Psoas muscle (tissue), 8 donors: ENCODE measurements around the gene KCNB1. TPM values are rescaled to one million over a fixed set of nuclear protein-coding genes. Genes with fewer than 3 reads are reported as not detected.

Source experiments
- ATAC-seq, 4 donors: fragments of 200-7000 bp; cut with Tn5 transposase; one replicate each; pipeline ENCODE4 v1.9.1; 2020; ENCODE audit warnings: moderate library complexity in 3 of 4, mild to moderate bottlenecking in 2 of 4
- DNase-seq, 2 donors: peaks; one replicate each; pipeline ENCODE4 v3.0.0-alpha.2; 2020
- H3K27ac ChIP-seq: fragments of 200-600 bp; one replicate; pipeline ENCODE4 v1.8.0; 2022
- H3K27me3 ChIP-seq, 3 donors: fragments of 200-600 bp in 1 of 3; one replicate each; pipeline versions ENCODE4 v1.6.1 to v1.8.0; 2013 to 2022; ENCODE audit warnings: low read length in 2 of 3, mild to moderate bottlenecking in 2 of 3, moderate library complexity in 1 of 3; ENCODE audit not compliant: insufficient read depth in 3 of 3
- H3K36me3 ChIP-seq, 2 donors: fragments of 200-600 bp in 1 of 2; one replicate each; pipeline versions ENCODE4 v1.6.1 to v1.8.0; 2013 to 2022; ENCODE audit warnings: low read depth in 1 of 2, mild to moderate bottlenecking in 1 of 2, moderate library complexity in 1 of 2; ENCODE audit not compliant: insufficient read depth in 1 of 2
- H3K4me1 ChIP-seq: fragments of 200-600 bp; one replicate; pipeline ENCODE4 v1.8.0; 2022
- H3K4me3 ChIP-seq: fragments of 200-600 bp; one replicate; pipeline ENCODE4 v1.8.0; 2022; ENCODE audit warnings: mild to moderate bottlenecking
- H3K9me3 ChIP-seq: fragments of 200-600 bp; one replicate; pipeline ENCODE4 v1.8.0; 2022
- WGBS, 3 donors: extraction: QIAGEN DNeasy Blood & Tissue Kit; methylation state at CpG; one replicate each; pipeline versions ENCODE4 v1.1.6 to v1.1.7; 2013; 5-methylcytosine and 5-hydroxymethylcytosine counted together
- intact Hi-C, 2 donors: fragments of 100-400 bp; cut with DNase I; formaldehyde crosslinking; loops; one replicate each; pipeline versions ENCODE4 v1.11.0 to v1.14.2; 2022
- polyA plus RNA-seq, 3 donors: library from polyadenylated mRNA; stranded (reverse); fragments of 200-250 nt; gene quantifications; one replicate each; pipeline ENCODE4 v1.2.3, GENCODE V29; 2013
- total RNA-seq, 4 donors: library from RNA; stranded (reverse); fragmentation: NEBNext Ultra II Directional in 2 of 4; extraction: Animal tissue kit (Norgen Biotek cat#: 25700) in 2 of 4; gene quantifications; one replicate each; pipeline versions ENCODE4 v1.2.1 to v1.2.4, GENCODE V29; 2021 to 2023
- TF ChIP-seq, protein P1 (sequence below): fragments of 200-600 bp; IDR thresholded peaks from one replicate; pipeline ENCODE4 v1.8.0; 2022; ENCODE audit warnings: antibody characterized with exemption
- donor health status: healthy with polysubstance abuse.
- donor health status: DM: no; HTN: no; CAD: no; lungs with moderate emphysema.
- donor health status: Bipolar disorder and iron deficiency.
- donor health status: healthy.
- donor health status: DM: yes; HTN: yes; CAD: no.
- donor health status: DM: no; HTN: no; CAD: no.
- donor health status: DM: no; HTN: no; CAD: no.
- donor health status: DM: yes; HTN: yes; CAD: no.

KCNB1 gene
- total and polyA plus RNA-seq, 7 donors, result 1.8 to 44.0 (median 5.3) TPM

DNA sequence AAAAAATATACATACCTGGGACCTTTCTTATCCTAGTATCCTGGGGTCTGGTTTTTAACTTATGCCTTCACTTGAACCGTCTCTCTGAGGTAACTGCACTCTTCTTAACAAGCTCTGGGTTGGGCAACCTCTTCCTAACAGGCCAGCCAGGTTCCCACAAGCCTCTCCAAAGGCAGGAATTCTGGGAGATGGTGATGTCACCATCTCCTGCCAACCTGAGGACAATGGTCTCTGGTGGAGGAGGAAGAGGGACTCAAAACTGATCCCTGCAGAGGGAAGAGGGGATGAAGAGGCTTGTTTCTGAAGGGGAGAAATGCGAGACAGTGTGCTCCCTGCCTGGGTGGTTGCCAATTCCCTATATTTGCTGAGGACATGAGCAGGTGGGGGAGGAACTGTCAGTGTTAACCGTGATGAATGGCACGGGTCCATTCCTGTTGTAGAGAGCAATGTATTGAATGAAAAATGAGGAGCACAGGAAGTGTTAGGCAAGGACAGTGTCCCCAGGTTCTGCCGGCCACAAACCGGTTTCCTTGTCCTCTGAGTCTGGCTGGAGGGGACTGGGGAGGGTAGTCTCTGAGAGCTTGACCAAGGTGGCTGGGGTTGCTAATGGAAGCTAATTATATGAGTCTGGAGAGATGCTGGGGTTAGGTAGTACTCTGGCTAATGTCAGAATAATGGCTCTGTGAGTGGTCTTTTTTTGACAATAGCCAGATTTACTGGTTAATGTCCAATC is 95.5 kb downstream of the KCNB1 start:
- H3K9me3 ChIP-seq, result no peaks in the 10 kb centered on the region
- H3K4me3 ChIP-seq, result no peak overlapping the region
- no peaks in the 10 kb centered on the region for H3K36me3 ChIP-seq
- TF ChIP-seq, protein P1, sequence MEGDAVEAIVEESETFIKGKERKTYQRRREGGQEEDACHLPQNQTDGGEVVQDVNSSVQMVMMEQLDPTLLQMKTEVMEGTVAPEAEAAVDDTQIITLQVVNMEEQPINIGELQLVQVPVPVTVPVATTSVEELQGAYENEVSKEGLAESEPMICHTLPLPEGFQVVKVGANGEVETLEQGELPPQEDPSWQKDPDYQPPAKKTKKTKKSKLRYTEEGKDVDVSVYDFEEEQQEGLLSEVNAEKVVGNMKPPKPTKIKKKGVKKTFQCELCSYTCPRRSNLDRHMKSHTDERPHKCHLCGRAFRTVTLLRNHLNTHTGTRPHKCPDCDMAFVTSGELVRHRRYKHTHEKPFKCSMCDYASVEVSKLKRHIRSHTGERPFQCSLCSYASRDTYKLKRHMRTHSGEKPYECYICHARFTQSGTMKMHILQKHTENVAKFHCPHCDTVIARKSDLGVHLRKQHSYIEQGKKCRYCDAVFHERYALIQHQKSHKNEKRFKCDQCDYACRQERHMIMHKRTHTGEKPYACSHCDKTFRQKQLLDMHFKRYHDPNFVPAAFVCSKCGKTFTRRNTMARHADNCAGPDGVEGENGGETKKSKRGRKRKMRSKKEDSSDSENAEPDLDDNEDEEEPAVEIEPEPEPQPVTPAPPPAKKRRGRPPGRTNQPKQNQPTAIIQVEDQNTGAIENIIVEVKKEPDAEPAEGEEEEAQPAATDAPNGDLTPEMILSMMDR, result no peak
- H3K27me3 ChIP-seq, result peaks cover 0 to 2% (median 0%) of the 10 kb centered on the region in 3 donors
- H3K4me1 ChIP-seq, result peaks cover 11% of the 10 kb centered on the region
- H3K27ac ChIP-seq, result peak overlapping the region; percentile 37
- intact Hi-C loops, result loop anchor here (5.0 to 10.0 kb wide), 2 partner anchors 40 to 98 kb away; partner anchors contain the start of gene KCNB1 (in 1 of the 2)
- DNase-seq (no peak), ATAC-seq (peak in 2 of 4 donors; percentile 30 to 51)
- 33 to 54% (median 45%) methylated on average over 6 of the region's 6 CpGs for WGBS, 3 donors

DNA sequence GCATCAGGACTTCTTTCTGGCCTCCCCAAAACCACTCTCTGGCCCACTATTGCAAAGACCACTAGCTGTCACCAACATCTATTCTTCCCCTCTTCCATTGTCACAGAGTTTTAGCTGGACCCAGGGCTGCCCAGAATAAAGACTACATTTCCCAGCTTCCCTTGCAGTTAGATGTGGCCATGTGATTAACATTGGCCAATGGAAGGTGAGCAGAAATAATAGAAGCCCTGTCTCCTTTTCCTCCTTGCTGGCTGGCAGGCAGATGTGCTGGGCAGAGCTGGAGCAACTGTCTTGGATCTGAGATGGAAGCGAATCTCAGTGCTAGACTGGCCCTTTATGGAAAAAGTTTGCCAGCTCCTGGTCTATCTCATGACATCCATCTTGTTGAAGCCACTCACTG is 97.0 kb downstream of the KCNB1 start:
- H3K9me3 ChIP-seq, result no peaks in the 10 kb centered on the region
- DNase-seq, result no peak
- no peaks in the 10 kb centered on the region for H3K36me3 ChIP-seq
- 11 to 69% (median 47%) methylated on average over 1 of the region's 1 CpG for WGBS, 3 donors
- intact Hi-C loops, result loop anchor here (5.0 to 10.0 kb wide), 2 partner anchors 38 to 99 kb away; partner anchors contain the start of gene KCNB1 (in 1 of the 2)
- no peak overlapping the region for H3K4me3 ChIP-seq
- peak; percentile 68 to 87 (median 81) for ATAC-seq
- TF ChIP-seq, protein P1, result no peak
- no peak overlapping the region for H3K27ac ChIP-seq
- peaks cover 26% of the 10 kb centered on the region for H3K4me1 ChIP-seq
- no peaks in the 10 kb centered on the region for H3K27me3 ChIP-seq

DNA sequence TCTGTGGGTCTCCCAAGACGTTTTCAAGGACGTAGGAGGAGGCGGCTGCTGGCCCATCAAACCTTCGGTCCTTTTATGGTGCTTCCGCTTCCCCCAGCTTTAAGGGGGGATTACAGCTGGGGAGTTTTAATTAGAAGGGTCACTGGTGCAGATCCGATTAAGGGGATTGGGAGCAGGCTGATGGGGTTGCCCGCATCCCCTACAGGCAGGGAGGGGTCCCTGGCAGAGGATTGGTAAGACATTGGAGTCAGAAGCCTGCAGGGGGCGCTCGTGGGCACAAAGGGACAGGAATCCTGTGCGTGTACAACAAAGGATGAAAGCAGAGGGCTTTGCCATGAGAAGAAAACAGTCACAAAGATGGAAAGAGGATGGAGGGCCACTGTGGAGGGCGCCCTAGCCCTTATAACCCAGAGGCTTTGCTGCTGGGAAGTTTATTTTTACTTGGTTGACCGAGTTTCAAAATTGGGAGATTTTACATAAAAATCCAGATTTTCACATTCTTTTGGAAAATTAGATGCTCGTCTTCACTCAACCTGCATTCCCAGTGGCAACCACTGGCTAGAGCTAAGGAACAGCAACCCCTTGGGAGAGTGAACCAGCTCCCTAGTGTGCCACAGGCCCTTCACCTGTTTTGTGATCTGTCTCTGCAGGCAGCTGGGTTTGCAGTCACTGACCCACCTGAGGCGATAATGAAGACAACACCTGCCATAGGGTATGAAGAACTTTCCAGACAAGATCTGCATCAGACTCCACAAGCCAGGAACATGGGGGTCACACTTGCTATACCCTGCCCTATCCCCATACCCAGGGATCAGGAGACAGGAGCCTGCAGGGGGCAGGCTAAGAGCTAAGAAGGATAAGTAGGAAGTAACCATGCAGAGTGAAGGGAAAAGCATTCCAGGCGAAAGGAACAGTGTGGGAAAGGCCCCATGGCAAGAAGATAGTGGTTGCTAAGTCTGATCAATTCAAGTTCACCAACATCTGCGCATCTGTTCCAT is 97.7 kb downstream of the KCNB1 start:
- WGBS, 3 donors, result 61 to 63% (median 62%) methylated on average over 16 of the region's 16 CpGs
- DNase-seq (peak; percentile 79 to 82), ATAC-seq (peak in 3 of 4 donors; percentile 44 to 63 (median 53))
- H3K36me3 ChIP-seq, result no peaks in the 10 kb centered on the region
- no peaks in the 10 kb centered on the region for H3K27me3 ChIP-seq
- intact Hi-C loops, result loop anchor here (5.0 to 10.0 kb wide), 3 partner anchors 37 to 100 kb away; partner anchors contain the start of gene KCNB1 (in 2 of the 2)
- no peaks in the 10 kb centered on the region for H3K9me3 ChIP-seq
- H3K27ac ChIP-seq, result no peak overlapping the region
- TF ChIP-seq, protein P1, result peak; percentile 58
- H3K4me1 ChIP-seq, result peaks cover 26% of the 10 kb centered on the region
- H3K4me3 ChIP-seq, result no peak overlapping the region

DNA sequence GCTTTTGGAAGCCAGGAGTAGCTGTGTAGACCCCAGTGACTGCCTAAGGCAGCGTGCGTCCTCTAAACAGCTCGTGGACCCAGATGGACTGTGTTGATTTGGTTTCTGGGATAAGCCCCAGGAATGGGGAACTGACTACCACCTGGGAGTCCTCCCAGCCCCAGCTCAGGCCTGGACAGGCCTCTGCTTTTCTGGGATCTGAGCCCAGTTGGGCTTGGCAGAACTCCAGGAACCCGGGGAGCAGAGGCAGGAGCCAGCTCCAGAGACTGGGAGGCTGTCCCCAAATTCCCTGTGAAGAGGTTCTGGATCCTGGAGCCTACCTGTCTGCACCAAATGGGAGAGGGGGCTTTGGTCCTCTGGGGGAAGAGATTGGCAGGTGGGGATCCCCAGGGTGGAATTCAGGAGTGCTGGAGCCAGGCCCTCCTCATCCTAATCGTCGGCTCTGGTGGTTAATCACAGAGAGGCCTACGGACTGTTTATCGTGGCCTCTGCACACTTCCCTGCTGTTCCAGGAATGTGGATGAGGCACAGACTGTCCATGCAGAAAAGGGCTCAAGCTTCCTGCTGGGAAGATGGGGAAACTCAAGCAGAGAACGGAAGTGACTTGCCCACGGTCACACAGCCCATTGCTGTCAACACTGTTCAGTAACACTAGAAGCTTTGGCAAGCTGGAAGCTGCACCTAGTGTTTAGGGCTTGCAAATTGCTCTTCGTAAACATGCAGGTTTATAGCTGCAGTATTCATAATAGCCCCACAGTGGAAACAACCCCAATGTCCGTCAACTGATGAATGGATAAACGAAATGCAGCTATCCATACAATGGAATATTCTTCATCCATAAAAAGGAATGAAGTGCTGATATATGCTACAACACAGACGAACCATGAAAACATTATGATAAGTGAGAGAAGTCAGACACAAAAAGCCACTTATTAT is 100.6 kb downstream of the KCNB1 start:
- Histone ChIP-seq H3K36me3 (no peaks in the 10 kb centered on the region), H3K27ac (peak overlapping the region; percentile 66), H3K4me1 (peaks cover 18% of the 10 kb centered on the region), H3K27me3 (no peaks in the 10 kb centered on the region), H3K4me3 (no peak overlapping the region), H3K9me3 (no peaks in the 10 kb centered on the region)
- intact Hi-C loops, result loop anchor here (5.0 to 10.0 kb wide), 2 partner anchors 100 to 103 kb away; partner anchors contain the start of gene KCNB1 (in 2 of the 2)
- TF ChIP-seq, protein P1, result no peak
- ATAC-seq, result peak; percentile 71 to 83 (median 79)
- WGBS, 3 donors, result 35 to 45% (median 37%) methylated on average over 14 of the region's 14 CpGs
- peak; percentile 81 to 91 for DNase-seq
